ENCODE results near the gene PTPN1.

DNA sequence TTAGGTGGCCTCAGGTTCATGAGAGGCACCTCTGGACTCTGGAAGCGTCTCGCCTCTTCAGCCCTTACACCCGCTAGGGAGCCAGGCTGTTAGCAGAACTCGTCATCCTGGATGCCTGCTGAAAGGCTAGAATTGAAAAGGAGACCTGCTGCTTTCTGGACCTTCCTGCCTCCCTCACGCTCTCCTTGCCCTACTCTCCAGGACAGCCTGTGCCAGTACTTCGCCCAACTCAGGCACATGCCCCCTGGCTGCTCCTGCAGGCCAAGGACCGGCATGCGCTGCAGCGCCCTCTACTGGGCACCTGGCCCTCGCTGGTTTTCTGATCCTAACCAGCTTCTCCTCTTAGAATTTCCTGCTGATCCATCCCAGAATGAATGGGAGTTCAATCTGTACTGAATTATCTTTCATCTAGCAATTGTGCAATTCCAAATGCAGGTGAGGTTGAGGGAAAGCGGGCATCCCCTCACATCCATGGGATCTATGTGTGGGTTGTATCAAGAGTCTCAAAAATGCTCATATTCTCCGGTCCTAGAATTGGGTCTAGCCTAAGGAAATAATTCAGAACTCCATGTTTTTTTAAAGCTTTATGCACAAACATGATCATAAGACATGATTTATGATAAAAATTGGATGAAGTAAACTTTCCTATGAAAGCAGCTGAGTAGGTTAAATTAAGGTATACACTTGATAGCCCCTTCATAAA is 78.0 kb downstream of the PTPN1 start:
- TF ChIP-seq POLR2A (IDR thresholded peaks at IDR 0.05): no peak
- TF ChIP-seq, protein P1, sequence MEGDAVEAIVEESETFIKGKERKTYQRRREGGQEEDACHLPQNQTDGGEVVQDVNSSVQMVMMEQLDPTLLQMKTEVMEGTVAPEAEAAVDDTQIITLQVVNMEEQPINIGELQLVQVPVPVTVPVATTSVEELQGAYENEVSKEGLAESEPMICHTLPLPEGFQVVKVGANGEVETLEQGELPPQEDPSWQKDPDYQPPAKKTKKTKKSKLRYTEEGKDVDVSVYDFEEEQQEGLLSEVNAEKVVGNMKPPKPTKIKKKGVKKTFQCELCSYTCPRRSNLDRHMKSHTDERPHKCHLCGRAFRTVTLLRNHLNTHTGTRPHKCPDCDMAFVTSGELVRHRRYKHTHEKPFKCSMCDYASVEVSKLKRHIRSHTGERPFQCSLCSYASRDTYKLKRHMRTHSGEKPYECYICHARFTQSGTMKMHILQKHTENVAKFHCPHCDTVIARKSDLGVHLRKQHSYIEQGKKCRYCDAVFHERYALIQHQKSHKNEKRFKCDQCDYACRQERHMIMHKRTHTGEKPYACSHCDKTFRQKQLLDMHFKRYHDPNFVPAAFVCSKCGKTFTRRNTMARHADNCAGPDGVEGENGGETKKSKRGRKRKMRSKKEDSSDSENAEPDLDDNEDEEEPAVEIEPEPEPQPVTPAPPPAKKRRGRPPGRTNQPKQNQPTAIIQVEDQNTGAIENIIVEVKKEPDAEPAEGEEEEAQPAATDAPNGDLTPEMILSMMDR (IDR thresholded peaks at IDR 0.05 in 8 of 11, conservative IDR thresholded peaks at IDR 0.05 in 3 of 11): peak; percentile 41 to 89 (median 78)
- TF ChIP-seq POLR2AphosphoS5 (IDR thresholded peaks at IDR 0.05): peak; percentile 45 to 77 (median 71)
